Peyer's patch (tissue), 4 donors: ENCODE data around the gene FLRT2.

Experiments used
- POLR2A ChIP-seq, 2 donors: fragments of 450-650 bp; IDR thresholded peaks; one replicate each; pipeline ENCODE4 v1.5.1; 2017; ENCODE audit warnings: antibody characterized with exemption in 2 of 2, mild to moderate bottlenecking in 2 of 2, moderate library complexity in 2 of 2
- TF ChIP-seq, protein P1 (sequence below), 6 experiments: fragments of 450-650 bp in 4 of 6; fragments of 200-600 bp in 2 of 6; sonication (generic) in 1 of 6; IDR thresholded peaks; one replicate each; pipeline ENCODE4 v1.5.1; 2017 to 2019; ENCODE audit warnings: antibody characterized with exemption in 6 of 6, mild to moderate bottlenecking in 3 of 6, moderate library complexity in 1 of 6

DNA sequence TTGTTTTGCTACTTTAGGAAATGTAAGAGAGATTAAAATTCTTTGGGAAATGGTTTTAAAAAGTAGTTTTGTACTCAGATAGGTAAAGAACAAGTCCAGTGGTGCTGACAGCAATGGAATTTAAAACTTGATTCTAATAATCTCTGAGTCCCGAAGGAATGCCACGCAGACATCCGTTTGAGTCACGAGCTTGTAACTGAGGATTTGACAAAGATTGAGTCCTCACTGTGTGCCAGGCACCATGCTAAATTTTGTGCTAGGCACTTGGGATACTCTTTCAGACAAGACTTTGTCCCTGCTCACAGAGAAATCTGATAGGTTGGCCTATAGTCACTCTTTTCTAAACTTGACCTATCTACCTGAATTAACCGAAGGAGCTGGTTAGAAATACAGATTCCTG lies 12.7 kb downstream of the FLRT2 start:
- TF ChIP-seq, protein P1, sequence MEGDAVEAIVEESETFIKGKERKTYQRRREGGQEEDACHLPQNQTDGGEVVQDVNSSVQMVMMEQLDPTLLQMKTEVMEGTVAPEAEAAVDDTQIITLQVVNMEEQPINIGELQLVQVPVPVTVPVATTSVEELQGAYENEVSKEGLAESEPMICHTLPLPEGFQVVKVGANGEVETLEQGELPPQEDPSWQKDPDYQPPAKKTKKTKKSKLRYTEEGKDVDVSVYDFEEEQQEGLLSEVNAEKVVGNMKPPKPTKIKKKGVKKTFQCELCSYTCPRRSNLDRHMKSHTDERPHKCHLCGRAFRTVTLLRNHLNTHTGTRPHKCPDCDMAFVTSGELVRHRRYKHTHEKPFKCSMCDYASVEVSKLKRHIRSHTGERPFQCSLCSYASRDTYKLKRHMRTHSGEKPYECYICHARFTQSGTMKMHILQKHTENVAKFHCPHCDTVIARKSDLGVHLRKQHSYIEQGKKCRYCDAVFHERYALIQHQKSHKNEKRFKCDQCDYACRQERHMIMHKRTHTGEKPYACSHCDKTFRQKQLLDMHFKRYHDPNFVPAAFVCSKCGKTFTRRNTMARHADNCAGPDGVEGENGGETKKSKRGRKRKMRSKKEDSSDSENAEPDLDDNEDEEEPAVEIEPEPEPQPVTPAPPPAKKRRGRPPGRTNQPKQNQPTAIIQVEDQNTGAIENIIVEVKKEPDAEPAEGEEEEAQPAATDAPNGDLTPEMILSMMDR (IDR thresholded peaks at IDR 0.05) = no peak
- TF ChIP-seq POLR2A (IDR thresholded peaks at IDR 0.05) = no peak
